Lower leg skin (tissue), 3 donors: ENCODE results near the gene SRRM4.

Experiments
- POLR2A ChIP-seq, 2 donors: fragments of 450-650 bp; IDR thresholded peaks; one replicate each; pipeline ENCODE4 v1.6.1; 2016 to 2017; ENCODE audit warnings: antibody characterized with exemption in 2 of 2, mild to moderate bottlenecking in 1 of 2, moderate library complexity in 1 of 2
- TF ChIP-seq, protein P1 (sequence below), 3 donors: fragments of 450-650 bp; IDR thresholded peaks; one replicate each; pipeline ENCODE4 v1.5.1; 2016; ENCODE audit warnings: antibody characterized with exemption in 3 of 3, mild to moderate bottlenecking in 3 of 3, moderate library complexity in 2 of 3

DNA sequence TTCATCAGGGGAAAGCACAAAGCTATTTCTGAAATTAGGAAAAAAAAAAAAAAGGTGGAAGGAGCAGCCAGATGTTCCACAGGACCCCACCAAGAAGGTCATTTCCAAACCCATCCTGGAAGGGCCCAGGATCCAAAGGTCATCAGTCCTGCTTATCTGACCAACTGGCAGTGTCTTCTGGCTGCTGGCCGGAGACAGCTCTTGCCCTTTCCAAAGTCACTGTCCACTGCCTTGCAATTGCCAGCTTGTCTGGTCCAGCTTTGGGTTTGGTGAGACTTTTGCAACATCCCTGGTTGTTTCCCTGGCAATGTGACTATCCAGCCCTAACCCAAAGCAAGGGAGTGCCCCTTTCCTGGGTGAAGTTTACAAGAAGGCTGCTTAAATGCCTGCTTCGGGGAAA lies 178.5 kb downstream of the SRRM4 start:
- TF ChIP-seq, protein P1, sequence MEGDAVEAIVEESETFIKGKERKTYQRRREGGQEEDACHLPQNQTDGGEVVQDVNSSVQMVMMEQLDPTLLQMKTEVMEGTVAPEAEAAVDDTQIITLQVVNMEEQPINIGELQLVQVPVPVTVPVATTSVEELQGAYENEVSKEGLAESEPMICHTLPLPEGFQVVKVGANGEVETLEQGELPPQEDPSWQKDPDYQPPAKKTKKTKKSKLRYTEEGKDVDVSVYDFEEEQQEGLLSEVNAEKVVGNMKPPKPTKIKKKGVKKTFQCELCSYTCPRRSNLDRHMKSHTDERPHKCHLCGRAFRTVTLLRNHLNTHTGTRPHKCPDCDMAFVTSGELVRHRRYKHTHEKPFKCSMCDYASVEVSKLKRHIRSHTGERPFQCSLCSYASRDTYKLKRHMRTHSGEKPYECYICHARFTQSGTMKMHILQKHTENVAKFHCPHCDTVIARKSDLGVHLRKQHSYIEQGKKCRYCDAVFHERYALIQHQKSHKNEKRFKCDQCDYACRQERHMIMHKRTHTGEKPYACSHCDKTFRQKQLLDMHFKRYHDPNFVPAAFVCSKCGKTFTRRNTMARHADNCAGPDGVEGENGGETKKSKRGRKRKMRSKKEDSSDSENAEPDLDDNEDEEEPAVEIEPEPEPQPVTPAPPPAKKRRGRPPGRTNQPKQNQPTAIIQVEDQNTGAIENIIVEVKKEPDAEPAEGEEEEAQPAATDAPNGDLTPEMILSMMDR (IDR thresholded peaks at IDR 0.05) = no peak
- no peak for TF ChIP-seq POLR2A (IDR thresholded peaks at IDR 0.05)
